Neural cell (in vitro differentiated cells): ENCODE measurements around the gene DOCK2.

ENCODE experiments used
- CTCF ChIP-seq: fragments of 450-650 bp; IDR thresholded peaks from 2 replicates; pipeline ENCODE4 v1.5.1; 2014; ENCODE audit warnings: antibody characterized with exemption, mild to moderate bottlenecking, moderate library complexity; ENCODE audit not compliant: poor library complexity, severe bottlenecking
- EP300 ChIP-seq: fragments of 450-650 bp; conservative IDR thresholded peaks from 2 replicates; pipeline ENCODE4 v1.6.1; 2014; ENCODE audit warnings: antibody characterized with exemption, mild to moderate bottlenecking, moderate library complexity; ENCODE audit not compliant: poor library complexity, severe bottlenecking
- EZH2 ChIP-seq: fragments of 200-600, 300-800 bp; shearing (Covaris generic), sonication (generic); IDR thresholded peaks from 2 replicates; pipeline ENCODE4 v1.6.1; 2014; ENCODE audit warnings: antibody characterized with exemption, low read length, borderline replicate concordance, mild to moderate bottlenecking; ENCODE audit not compliant: insufficient read depth, poor library complexity, severe bottlenecking
- MXI1 ChIP-seq: fragments of 450-650 bp; conservative IDR thresholded peaks from 2 replicates; pipeline ENCODE4 v1.6.1; 2014; ENCODE audit warnings: antibody characterized with exemption, mild to moderate bottlenecking; ENCODE audit not compliant: poor library complexity, severe bottlenecking
- POLR2AphosphoS5 ChIP-seq: IDR thresholded peaks from 2 replicates; pipeline ENCODE4 v1.6.1; 2012
- RAD21 ChIP-seq: fragments of 450-650 bp; conservative IDR thresholded peaks from 2 replicates; pipeline ENCODE4 v1.6.1; 2014; ENCODE audit warnings: antibody characterized with exemption, mild to moderate bottlenecking, moderate library complexity
- TAF1 ChIP-seq: IDR thresholded peaks from 2 replicates; pipeline ENCODE4 v1.6.1; 2012; ENCODE audit warnings: low read depth
- TF ChIP-seq, protein P1 (sequence below): IDR thresholded peaks from 2 replicates; pipeline ENCODE4 v1.6.1; 2012; ENCODE audit warnings: borderline replicate concordance

- TF ChIP-seq EZH2 (no peak), CTCF (no peak), EP300 (no peak), POLR2AphosphoS5 (no peak), MXI1 (no peak), RAD21 (no peak), TAF1 (no peak)
- TF ChIP-seq, protein P1, sequence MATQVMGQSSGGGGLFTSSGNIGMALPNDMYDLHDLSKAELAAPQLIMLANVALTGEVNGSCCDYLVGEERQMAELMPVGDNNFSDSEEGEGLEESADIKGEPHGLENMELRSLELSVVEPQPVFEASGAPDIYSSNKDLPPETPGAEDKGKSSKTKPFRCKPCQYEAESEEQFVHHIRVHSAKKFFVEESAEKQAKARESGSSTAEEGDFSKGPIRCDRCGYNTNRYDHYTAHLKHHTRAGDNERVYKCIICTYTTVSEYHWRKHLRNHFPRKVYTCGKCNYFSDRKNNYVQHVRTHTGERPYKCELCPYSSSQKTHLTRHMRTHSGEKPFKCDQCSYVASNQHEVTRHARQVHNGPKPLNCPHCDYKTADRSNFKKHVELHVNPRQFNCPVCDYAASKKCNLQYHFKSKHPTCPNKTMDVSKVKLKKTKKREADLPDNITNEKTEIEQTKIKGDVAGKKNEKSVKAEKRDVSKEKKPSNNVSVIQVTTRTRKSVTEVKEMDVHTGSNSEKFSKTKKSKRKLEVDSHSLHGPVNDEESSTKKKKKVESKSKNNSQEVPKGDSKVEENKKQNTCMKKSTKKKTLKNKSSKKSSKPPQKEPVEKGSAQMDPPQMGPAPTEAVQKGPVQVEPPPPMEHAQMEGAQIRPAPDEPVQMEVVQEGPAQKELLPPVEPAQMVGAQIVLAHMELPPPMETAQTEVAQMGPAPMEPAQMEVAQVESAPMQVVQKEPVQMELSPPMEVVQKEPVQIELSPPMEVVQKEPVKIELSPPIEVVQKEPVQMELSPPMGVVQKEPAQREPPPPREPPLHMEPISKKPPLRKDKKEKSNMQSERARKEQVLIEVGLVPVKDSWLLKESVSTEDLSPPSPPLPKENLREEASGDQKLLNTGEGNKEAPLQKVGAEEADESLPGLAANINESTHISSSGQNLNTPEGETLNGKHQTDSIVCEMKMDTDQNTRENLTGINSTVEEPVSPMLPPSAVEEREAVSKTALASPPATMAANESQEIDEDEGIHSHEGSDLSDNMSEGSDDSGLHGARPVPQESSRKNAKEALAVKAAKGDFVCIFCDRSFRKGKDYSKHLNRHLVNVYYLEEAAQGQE = no peak
Observed at GRCh38 chr5:169886677-169887076, 249.6 kb downstream of the DOCK2 start.
